Mesenchymal stem cell (in vitro differentiated cells and primary cell): ENCODE results near the gene PTPN9.
A peak's percentile ranks its signal among the peaks of the same experiment; 100 is the strongest.

Experiments used
- DNase-seq: peaks from one replicate; pipeline ENCODE4 v3.0.0-alpha.2; 2013
- H2AFZ ChIP-seq: one replicate; pipeline ENCODE4 v1.6.1; 2013; ENCODE audit warnings: low read depth, mild to moderate bottlenecking, control low read depth, inconsistent platforms, low read length, moderate library complexity
- H2AK5ac ChIP-seq: 2 replicates; pipeline ENCODE4 v1.6.1; 2013; ENCODE audit warnings: low read length, moderate library complexity, mild to moderate bottlenecking, inconsistent platforms; ENCODE audit not compliant: severe bottlenecking
- H2BK120ac ChIP-seq: one replicate; pipeline ENCODE4 v1.6.1; 2013; ENCODE audit warnings: low read depth, mild to moderate bottlenecking, inconsistent platforms, low read length, moderate library complexity
- H2BK12ac ChIP-seq, 2 experiments: one replicate each; pipeline ENCODE4 v1.6.1; 2013; ENCODE audit warnings: inconsistent platforms in 2 of 2, low read length in 2 of 2, mild to moderate bottlenecking in 2 of 2, moderate library complexity in 2 of 2, control low read depth in 1 of 2
- H2BK15ac ChIP-seq: one replicate; pipeline ENCODE4 v1.6.1; 2013; ENCODE audit warnings: mild to moderate bottlenecking, low read depth, inconsistent platforms; ENCODE audit not compliant: poor library complexity, severe bottlenecking
- H2BK5ac ChIP-seq: 2 replicates; pipeline ENCODE4 v1.6.1; 2013; ENCODE audit warnings: low read depth, mild to moderate bottlenecking, low read length, control low read depth, inconsistent platforms; ENCODE audit not compliant: poor library complexity, severe bottlenecking
- H3K14ac ChIP-seq, 2 experiments: one replicate each; pipeline ENCODE4 v1.6.1; 2013; ENCODE audit warnings: inconsistent platforms in 2 of 2, low read length in 2 of 2, control low read depth in 1 of 2, mild to moderate bottlenecking in 1 of 2, moderate library complexity in 1 of 2
- H3K18ac ChIP-seq, 2 experiments: one replicate each; pipeline ENCODE4 v1.6.1; 2013; ENCODE audit warnings: inconsistent platforms in 2 of 2, low read length in 2 of 2, control low read depth in 1 of 2, low read depth in 1 of 2, mild to moderate bottlenecking in 1 of 2
- H3K23ac ChIP-seq, 2 experiments: one replicate each; pipeline ENCODE4 v1.6.1; 2013; ENCODE audit warnings: inconsistent platforms in 2 of 2, low read length in 2 of 2, mild to moderate bottlenecking in 2 of 2, moderate library complexity in 2 of 2, control low read depth in 1 of 2
- H3K27ac ChIP-seq: 2 replicates; pipeline ENCODE4 v1.5.1; 2013; ENCODE audit warnings: mild to moderate bottlenecking, moderate library complexity, low read length, control low read depth, inconsistent platforms; ENCODE audit not compliant: poor library complexity, severe bottlenecking
- H3K27me3 ChIP-seq, 2 experiments: 2 replicates each; pipeline versions ENCODE4 v1.6.1 to v1.7.0; 2013; ENCODE audit warnings: low read length in 2 of 2, mild to moderate bottlenecking in 2 of 2, moderate library complexity in 2 of 2, control low read depth in 1 of 2, inconsistent platforms in 1 of 2; ENCODE audit not compliant: control insufficient read depth in 1 of 2, insufficient read depth in 1 of 2
- H3K36me3 ChIP-seq, 2 experiments: 2 replicates each; pipeline versions ENCODE4 v1.6.1 to v1.7.0; 2013; ENCODE audit warnings: low read length in 2 of 2, control low read depth in 1 of 2, inconsistent platforms in 1 of 2, low read depth in 1 of 2, mild to moderate bottlenecking in 1 of 2; ENCODE audit not compliant: insufficient read depth in 2 of 2, control insufficient read depth in 1 of 2
- H3K4ac ChIP-seq, 2 experiments: one replicate each; pipeline ENCODE4 v1.6.1; 2013; ENCODE audit warnings: inconsistent platforms in 2 of 2, low read length in 2 of 2, mild to moderate bottlenecking in 2 of 2, moderate library complexity in 2 of 2, control low read depth in 1 of 2, low read depth in 1 of 2
- H3K4me1 ChIP-seq: 2 replicates; pipeline ENCODE4 v1.6.1; 2013; ENCODE audit warnings: low read depth, low read length, control low read depth; ENCODE audit not compliant: control insufficient read depth, insufficient read depth
- H3K4me2 ChIP-seq: 2 replicates; pipeline ENCODE4 v1.6.1; 2013; ENCODE audit warnings: low read length, mild to moderate bottlenecking, inconsistent platforms; ENCODE audit not compliant: poor library complexity, severe bottlenecking
- H3K4me3 ChIP-seq, 2 experiments: 2 replicates each; pipeline versions ENCODE4 v1.5.1 to v1.7.0; 2013; ENCODE audit warnings: low read length in 2 of 2, mild to moderate bottlenecking in 2 of 2, control low read depth in 1 of 2, low read depth in 1 of 2; ENCODE audit not compliant: insufficient read depth in 1 of 2
- H3K79me1 ChIP-seq: replicated peaks from 2 replicates; pipeline ENCODE4 v1.6.1; 2013; ENCODE audit warnings: mild to moderate bottlenecking, control low read depth, low read length, inconsistent platforms; ENCODE audit not compliant: poor library complexity, severe bottlenecking
- H3K9ac ChIP-seq: 2 replicates; pipeline ENCODE4 v1.7.0; 2013; ENCODE audit warnings: mild to moderate bottlenecking, low read length, moderate library complexity
- H3K9me3 ChIP-seq: 2 replicates; pipeline ENCODE4 v1.7.0; 2013; ENCODE audit warnings: mild to moderate bottlenecking, low read length; ENCODE audit not compliant: control insufficient read depth
- H4K8ac ChIP-seq: one replicate; pipeline ENCODE4 v1.6.1; 2013; ENCODE audit warnings: inconsistent platforms, mild to moderate bottlenecking, low read length, moderate library complexity
- H4K91ac ChIP-seq: one replicate; pipeline ENCODE4 v1.6.1; 2013; ENCODE audit warnings: mild to moderate bottlenecking, low read length, inconsistent platforms
- WGBS: methylation state at CpG from one replicate; pipeline ENCODE4 v1.1.7; 2013; ENCODE audit warnings: mixed read lengths; 5-methylcytosine and 5-hydroxymethylcytosine counted together

Gene PTPN9

GRCh38 chr15:75542386-75542797 is 36.7 kb downstream of the PTPN9 start:
- Histone ChIP-seq H3K4me3 (no peak overlapping the region), H3K14ac (no peak overlapping the region), H3K36me3 (peaks cover 0 to 3% of the 10 kb centered on the region in 2 experiments), H4K91ac (no peak overlapping the region), H3K4me2 (no peak overlapping the region), H2AFZ (no peak overlapping the region), H3K9ac (no peak overlapping the region), H3K27me3 (no peaks in the 10 kb centered on the region), H3K23ac (no peak overlapping the region), H4K8ac (no peak overlapping the region), H2BK15ac (no peak overlapping the region), H3K18ac (no peak overlapping the region), H3K4ac (no peak overlapping the region), H2BK5ac (no peak overlapping the region), H2BK12ac (no peak overlapping the region), H3K9me3 (no peaks in the 10 kb centered on the region), H2AK5ac (no peak overlapping the region), H3K4me1 (peaks cover 8% of the 10 kb centered on the region), H3K79me1 (peaks cover 4% of the 10 kb centered on the region), H2BK120ac (no peak overlapping the region), H3K27ac (peak overlapping the region; percentile 69)
- 66% methylated on average over 2 of the region's 2 CpGs for WGBS
- DNase-seq = peak; percentile 32

- DNase-seq = no peak
- Histone ChIP-seq H2BK5ac (no peak overlapping the region), H3K27me3 (no peaks in the 10 kb centered on the region), H3K23ac (no peak overlapping the region), H4K91ac (no peak overlapping the region), H3K14ac (no peak overlapping the region), H2BK120ac (no peak overlapping the region), H3K79me1 (peaks cover 7% of the 10 kb centered on the region), H3K4me2 (no peak overlapping the region), H3K4me3 (no peak overlapping the region), H2AFZ (no peak overlapping the region), H2AK5ac (no peak overlapping the region), H2BK12ac (no peak overlapping the region), H4K8ac (no peak overlapping the region), H3K36me3 (no peaks in the 10 kb centered on the region), H3K9ac (no peak overlapping the region), H3K9me3 (no peaks in the 10 kb centered on the region), H3K27ac (no peak overlapping the region), H2BK15ac (no peak overlapping the region), H3K18ac (no peak overlapping the region), H3K4ac (no peak overlapping the region), H3K4me1 (peaks cover 6% of the 10 kb centered on the region)
- WGBS = 98% methylated on average over 7 of the region's 7 CpGs
Observed at GRCh38 chr15:75538376-75538775, 40.7 kb downstream of the PTPN9 start.

- Histone ChIP-seq H3K18ac (no peak overlapping the region), H2BK12ac (no peak overlapping the region), H3K23ac (no peak overlapping the region), H2AK5ac (no peak overlapping the region), H3K27ac (no peak overlapping the region), H3K9me3 (no peaks in the 10 kb centered on the region), H3K4me2 (no peak overlapping the region), H3K14ac (no peak overlapping the region), H3K79me1 (peaks cover 9% of the 10 kb centered on the region), H3K4me3 (no peak overlapping the region), H2BK5ac (no peak overlapping the region), H4K91ac (no peak overlapping the region), H2BK15ac (no peak overlapping the region), H3K9ac (no peak overlapping the region), H3K4me1 (peaks cover 7% of the 10 kb centered on the region), H2BK120ac (no peak overlapping the region), H4K8ac (no peak overlapping the region), H2AFZ (no peak overlapping the region), H3K4ac (no peak overlapping the region), H3K27me3 (no peaks in the 10 kb centered on the region), H3K36me3 (no peaks in the 10 kb centered on the region)
- DNase-seq = no peak
- WGBS = 100% methylated on average over 1 of the region's 1 CpG
Observed at GRCh38 chr15:75533945-75534344, 45.2 kb downstream of the PTPN9 start.

- Histone ChIP-seq H3K36me3 (no peaks in the 10 kb centered on the region), H3K9ac (peak overlapping the region; percentile 3), H3K23ac (no peak overlapping the region), H2BK120ac (no peak overlapping the region), H4K91ac (no peak overlapping the region), H3K14ac (no peak overlapping the region), H3K79me1 (peaks cover 11% of the 10 kb centered on the region), H2AK5ac (no peak overlapping the region), H2BK12ac (no peak overlapping the region), H3K18ac (no peak overlapping the region), H2AFZ (no peak overlapping the region), H3K4me3 (no peak overlapping the region), H2BK15ac (no peak overlapping the region), H3K4me2 (no peak overlapping the region), H3K27me3 (no peaks in the 10 kb centered on the region), H3K4me1 (peaks cover 5% of the 10 kb centered on the region), H3K9me3 (no peaks in the 10 kb centered on the region), H3K27ac (peak overlapping the region; percentile 62), H3K4ac (no peak overlapping the region), H2BK5ac (no peak overlapping the region), H4K8ac (no peak overlapping the region)
- DNase-seq = peak; percentile 89
- WGBS = 52% methylated on average over 1 of the region's 1 CpG
Observed at GRCh38 chr15:75532413-75533250, 46.5 kb downstream of the PTPN9 start.
